GM18498 (cell line): ENCODE data around the gene TMEM119.
"Not testable (repeated sequence)": the region's sequence is repeated elsewhere in the genome, so short reads cannot be mapped to it uniquely, and the experiment has no call there.

ENCODE experiments used
- ATAC-seq: cut with Tn5 transposase; IDR thresholded peaks from one replicate; pipeline ENCODE4 v1.9.1; 2021; ENCODE audit warnings: mild to moderate bottlenecking, moderate library complexity; ENCODE audit not compliant: unreplicated experiment

TMEM119 gene

DNA sequence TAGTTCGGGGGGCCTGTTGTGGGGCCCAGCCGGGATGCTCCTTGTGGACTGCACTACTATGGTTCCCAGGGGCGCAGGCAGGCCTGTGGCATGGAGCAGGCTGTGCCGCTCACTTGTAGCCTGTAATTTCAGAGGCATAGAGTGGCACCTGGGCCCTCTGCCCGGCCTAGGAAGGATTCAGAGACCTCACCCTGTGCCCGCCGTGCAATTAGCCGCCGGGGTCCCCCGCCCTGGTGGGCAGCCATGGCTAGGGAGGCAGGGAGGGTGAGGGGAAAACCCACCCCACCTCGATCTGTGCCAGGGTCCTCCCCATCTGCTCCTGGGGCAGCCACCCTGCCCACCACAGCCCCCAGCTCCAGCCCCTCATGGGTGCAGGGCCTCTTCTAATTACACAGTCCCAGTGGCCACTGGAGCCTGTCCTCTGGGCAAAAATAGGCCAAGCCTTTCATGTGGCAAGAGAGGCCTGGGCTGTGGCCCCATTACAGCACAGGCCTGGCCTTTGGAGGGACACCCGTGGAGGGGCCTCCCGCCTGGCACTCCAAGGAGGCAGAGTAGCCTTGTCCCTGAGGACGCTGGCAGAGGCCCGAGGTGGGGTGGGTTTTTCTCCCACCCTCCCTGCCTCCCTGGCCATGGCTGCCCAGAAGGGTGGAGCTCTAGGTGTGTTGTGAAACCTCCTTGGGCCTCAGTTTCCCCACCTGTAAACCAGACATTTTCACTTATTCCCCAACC, 5.3 kb upstream of the TMEM119 start:
- ATAC-seq = no peak

DNA sequence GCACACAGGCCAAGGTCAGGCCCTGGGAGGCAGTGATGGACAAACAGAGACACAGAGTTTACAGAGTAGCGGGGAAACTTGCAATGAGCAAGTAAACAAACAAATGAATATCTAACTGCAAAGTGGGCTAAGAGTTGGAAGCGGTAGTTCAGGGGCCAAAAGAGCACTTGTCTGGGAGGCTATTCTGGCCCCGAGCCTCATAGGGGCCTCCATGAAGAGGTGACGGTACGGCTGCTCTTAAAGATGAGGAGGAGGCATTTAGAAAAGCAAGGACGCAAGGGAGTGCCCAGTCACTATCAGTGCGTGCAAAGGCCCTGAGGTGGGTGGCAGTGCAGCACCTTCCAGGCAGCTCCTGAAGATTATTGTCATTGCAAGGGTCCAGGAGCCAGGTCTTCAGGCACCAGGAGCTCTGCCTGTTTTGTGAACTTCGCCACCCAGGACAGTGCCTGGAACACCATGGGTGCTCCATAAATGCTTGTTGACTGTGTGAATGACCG, 4.4 kb upstream of the TMEM119 start:
- ATAC-seq = no peak

DNA sequence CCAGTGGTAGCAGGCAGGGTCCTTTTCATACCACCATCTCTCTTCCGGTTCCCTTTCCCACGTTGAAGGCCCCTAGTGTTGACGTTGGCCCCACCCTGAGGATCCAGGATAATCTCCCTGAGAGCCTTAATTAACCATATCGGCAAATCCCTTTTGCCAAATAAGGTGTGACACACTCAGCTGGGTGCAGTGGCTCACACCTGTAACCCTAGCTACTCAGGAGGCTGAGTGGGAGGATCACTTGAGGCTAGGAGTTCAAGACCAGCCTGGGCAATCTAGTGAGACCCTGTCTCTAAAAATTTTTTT, 2.8 kb upstream of the TMEM119 start:
- ATAC-seq = no peak

DNA sequence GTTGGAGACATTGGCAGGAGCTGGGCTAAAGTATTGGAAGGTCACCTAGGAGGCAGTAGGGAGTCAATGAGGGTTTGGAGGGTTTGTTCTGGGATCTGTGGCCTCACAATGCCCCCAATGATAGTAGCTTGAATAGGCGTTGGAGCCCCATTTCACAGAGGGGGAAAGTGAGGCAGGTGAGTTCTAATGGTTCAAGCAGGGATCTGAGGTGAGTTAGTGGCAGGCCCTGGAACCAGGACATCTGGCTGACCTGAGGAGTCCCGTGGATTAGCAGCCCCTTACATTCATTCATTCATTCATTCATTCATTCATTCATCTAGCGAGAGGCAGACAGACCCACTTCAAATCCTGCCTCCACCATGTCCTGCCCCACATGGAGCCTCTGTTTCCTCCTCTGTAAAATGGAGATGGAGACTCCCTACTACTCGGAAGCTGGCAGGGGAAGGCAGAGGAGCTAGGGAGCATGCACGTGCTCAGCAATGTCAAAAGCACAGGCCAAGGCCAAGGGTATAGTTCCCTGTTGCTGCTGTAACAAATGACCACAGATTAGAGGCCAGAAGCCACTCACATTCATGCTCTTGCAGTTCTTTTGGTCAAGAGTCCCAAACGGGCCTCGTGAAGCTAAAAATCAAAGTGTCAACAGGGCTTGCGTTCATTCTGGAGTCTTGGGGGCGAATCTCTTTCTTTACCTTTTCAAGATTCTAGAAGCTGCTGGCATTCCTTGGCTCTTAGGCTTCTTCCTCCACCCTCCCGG, 2.2 kb upstream of the TMEM119 start:
- ATAC-seq = no peak

- no peak for ATAC-seq
Measured at GRCh38 chr12:108599541-108599940, 1.7 kb upstream of the TMEM119 start.

DNA sequence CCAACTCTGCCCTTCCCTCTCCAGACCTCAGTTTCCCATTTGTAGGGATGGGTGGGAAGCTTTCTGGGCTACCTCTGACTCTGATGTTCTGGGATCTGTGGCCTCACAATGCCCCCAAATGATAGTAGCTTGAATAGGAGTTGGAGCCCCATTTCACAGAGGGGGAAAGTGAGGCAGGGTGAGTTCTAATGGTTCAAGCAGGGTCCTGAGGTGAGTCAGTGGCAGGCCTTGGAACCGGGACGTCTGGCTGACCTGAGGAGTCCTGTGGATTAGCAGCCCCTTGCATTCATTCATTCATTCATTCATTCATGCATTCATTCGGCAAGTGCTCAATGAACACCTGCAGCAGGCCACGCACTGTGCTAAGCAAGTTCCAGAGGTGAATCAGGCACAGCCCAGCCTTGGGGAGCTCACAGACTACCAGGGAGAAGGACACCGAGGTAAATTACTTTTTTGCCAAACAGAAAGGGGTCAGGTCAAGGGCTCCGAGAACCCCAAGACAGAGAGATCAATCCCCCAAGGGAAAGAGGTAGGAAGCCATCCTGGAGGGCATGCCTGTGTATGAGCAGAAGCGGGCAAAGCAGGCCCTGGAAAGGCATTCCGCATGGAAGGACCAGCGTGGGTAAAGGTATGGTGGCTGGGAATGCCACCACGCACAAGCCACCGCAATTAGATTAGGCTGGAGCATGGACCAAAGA, 818 bp upstream of the TMEM119 start:
- no peak for ATAC-seq

DNA sequence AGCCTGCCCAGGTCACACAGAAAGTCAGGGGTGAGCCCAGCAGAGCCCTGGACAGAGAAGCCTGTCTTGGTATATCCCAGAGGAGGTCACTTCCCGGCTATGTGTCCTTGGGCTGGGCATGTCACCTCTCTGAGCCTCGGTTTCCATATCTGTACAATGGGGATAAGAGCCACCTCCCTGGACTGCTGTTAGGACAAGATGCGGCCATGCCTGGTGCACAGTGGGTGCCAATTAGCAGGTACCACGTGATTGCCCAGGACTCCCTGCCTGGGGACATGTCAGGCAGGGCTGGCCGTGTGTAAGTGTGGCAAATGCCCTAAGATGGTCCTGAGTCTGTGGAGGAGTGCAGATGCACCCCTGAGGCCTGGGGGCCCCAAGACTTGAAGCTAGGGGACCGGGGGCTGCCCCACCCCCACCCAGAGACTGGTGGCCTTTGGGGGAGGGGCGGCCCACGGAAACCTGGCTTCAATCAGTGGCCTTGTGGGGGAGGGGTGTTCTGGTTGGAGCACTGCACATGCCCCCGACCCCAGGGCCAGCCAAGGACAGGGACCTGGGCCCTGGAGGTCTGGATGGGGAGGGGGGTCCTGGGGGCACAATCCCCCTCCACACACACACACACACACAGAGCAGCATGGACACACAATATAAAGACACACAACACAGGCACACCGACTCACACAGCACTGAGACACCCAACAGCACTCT, 878 bp downstream of the TMEM119 start:
- no peak for ATAC-seq

DNA sequence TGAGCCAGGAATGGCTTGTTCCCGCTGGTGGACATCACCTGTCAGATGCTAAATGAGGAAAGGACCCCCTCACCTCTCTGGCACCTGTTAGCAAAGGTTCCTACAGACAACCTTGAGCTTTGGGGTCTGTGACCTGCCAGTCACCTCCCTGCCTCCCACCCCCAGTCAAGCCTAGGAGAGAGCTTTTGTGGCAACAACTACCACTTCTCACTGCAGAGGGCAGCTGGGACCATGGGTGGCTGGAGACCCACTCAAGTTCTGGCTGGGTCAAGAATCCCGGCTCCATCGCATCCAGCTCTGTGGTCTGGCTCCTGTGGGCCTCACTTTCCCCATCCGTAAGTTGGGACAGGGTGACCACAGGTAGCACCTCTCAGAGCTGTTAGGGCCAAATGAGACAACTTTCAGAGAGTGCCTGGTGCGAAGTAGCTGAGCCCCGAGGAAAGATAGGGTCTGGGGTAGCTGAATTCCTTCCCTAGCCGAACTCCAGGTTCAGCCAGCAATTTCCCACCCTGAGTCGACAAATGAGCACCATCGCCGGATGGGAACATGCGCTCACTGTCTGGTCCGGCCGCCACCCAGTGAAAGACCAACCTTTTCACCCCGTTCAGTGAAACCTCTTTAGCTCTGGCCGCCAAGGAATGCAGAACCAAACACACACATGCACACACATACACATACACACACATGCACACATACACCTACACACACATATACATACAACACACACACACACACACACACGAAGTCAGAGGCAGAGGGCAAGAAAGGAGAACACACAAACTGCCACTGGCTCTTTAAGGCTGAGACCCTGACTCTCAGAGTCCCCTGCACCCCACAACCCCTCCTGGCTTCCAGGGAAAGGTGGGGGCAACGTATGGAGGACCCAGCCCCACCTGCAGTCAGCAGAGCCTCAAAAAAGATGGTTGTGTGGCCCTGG, 1.9 kb downstream of the TMEM119 start:
- ATAC-seq = no peak

DNA sequence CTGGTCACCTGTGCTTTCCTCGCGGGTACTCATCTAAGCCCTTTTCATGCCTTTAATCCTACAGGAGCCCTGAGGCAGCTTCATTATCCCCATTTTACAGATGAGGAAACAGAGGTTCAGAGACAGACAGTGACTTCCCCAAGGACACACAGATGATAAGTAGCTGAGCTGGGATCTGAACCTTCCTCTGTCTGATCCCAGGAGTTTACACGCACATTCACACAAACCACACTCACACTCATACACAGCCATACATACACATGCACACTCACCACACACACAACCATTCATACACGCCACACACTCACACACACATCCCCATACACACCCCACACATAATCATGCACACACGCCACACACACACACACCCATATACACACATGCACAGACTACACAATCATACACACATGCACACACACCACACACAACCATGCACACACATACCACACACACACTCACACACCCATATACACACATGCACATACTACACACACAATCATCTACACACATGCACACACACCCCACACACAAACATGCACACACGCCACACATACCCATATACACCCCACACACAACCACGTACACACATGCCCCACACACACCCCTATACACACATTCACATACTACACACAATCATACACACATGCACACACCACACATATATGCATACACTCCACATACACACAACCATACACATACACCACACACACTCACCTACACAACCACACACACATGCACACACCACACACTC, 2.7 kb downstream of the TMEM119 start:
- ATAC-seq = no peak

- ATAC-seq = no peak
Measured at GRCh38 chr12:108594323-108594903, 3.5 kb downstream of the TMEM119 start.

GRCh38 chr12:108592033-108592909, 5.6 kb downstream of the TMEM119 start:
- no peak for ATAC-seq

DNA sequence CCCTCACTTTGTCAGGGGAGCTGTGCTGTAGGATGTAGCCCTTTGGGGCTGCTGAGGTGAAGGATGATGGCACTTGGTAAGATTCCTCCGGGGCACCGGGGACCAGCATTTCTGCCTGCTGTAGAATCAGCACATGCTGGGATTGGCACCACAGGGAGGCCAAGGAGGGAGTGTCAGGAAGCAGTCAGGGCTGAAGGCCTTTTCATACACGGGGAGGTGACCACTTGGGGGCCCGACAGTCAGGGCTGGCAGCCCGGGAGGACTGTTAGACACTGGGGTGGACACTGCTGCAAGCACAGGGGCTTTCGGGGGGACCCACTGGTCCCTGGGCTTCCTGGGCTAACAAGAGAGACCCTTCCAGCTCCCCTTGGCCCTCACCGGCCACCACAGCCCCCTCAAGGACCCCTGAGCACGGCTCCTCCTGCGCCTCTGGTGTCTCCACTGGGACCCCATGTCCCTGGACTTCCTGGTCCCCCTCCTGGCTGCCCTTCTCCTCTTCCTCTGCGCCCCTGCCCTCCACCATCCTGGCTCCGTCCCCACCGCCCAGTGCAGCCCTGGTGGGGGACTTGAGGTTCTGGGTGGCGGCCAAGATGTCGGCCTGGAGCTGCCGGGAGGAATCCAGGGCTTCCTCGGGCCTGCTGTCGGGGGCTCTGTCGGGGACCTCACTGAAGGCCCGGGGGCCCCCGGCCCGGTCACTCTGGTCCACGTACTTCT, 6.5 kb downstream of the TMEM119 start:
- ATAC-seq = no peak

DNA sequence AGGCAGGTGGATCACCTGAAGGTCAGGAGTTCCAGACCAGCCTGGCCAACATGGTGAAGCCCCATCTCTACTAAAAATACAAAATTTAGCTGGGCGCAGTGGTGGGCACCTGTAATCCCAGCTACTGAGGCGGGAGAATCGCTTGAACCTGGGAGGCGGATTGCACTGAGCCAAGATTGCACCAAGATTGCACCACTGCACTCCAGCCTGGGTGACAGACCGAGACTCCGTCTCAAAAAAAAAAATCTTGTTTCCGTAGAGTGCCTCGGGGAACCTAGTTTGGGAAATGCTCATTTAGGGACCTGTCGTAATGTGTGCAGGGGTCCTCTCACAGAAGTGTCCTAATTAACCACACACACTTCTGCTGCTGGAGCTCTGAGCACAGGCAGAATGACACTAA, 7.4 kb downstream of the TMEM119 start:
- not testable (repeated sequence) for ATAC-seq

DNA sequence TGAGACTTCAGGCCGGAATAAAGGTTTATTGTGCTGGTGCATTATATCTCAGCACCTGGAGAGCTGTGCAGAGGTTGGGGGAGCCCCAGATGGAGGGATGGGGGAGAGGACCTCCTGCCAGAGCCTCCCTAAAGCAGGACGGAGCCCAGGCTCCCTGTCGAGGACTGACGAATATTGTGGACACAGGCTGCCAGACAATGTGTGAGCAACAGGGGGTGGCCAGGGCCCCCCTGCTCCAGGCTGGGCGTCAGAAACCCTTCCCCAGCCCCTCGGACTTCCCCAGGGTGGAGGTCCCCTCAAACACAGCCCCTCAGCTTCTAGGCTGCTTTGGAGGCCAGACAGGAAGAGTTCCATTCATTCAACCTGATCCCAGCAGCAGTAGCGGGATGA, 8.0 kb downstream of the TMEM119 start:
- ATAC-seq = no peak

GRCh38 chr12:108589028-108589839, 8.7 kb downstream of the TMEM119 start:
- ATAC-seq = no peak

DNA sequence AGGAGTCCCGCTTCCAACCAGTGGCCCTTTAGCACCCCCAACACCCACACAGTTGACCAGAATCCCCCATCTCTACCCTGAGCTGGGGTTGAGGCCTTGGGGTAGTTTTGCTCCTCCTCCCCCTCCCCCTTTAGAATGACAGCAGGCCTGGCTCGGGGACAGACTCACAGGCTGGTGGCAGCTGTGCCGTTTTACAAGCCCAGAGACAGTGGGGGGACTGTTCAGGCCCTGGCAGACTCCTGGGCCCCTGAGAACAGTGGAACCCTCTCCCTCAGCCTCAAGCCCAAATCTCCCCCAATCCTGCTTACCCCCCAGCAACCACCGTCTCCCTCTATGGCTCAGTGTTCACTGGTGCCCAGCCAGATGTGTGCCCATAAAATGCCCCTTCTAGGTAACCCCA, 10.1 kb downstream of the TMEM119 start:
- no peak for ATAC-seq

- ATAC-seq = no peak
Measured at GRCh38 chr12:108586306-108586705, 11.6 kb downstream of the TMEM119 start.
